HG02885 (cell line): ENCODE data around the gene STK39.

Source experiments
- ATAC-seq: cut with Tn5 transposase; IDR thresholded peaks from one replicate; pipeline ENCODE4 v1.9.1; 2021; ENCODE audit warnings: mild to moderate bottlenecking; ENCODE audit not compliant: unreplicated experiment, poor library complexity

Gene STK39

DNA sequence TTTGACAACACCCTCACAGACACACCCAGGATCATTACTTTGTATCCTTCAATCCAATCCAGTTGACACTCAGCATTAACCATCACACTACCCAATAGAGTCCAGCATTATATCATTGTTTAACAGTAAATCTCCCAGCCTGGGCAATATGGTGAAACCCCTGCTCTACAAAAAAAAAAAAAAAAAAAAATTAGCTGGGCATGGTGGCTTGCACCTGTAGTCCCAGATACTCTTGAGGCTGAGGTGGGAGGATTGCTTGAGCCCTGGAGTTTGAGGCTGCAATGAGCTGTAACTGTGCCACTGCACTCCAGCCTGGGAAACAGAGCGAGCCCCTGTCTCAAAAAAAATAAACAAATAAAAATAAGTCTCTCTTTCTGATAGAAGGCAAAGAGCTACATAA, 304.0 kb downstream of the STK39 start:
- no peak for ATAC-seq

DNA sequence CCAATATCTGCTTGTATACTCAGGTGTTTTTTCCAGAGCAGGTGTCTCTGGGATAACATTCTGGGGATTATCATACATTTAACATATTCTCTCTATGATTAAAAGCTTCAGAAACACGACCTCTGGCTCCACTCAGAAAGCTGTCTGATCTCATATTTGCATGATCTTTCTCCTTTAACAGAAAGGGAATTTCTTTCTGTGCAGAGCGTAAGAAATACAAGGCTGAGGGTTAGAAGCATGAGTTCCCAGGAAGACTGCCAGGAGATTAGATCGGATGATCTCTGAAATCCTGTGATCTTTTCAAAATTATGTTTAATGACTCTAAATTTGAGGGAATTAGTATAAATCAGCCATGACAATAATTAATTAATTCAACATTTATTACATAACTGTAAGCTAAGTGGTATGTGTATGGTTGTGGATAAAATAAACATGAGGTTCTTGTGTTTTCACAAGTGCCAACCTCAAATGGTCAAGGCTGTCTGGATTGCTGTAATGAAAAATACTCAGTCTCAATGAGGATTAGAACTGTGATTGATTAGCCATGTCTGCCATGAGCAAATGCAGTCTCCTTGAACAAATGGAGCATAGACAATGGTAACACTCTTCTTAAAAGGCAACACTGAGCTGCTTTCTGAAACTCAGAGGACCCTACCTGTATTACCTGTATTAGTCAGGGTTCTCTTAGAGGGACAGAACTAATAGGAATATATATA, 304.9 kb downstream of the STK39 start:
- ATAC-seq: no peak

DNA sequence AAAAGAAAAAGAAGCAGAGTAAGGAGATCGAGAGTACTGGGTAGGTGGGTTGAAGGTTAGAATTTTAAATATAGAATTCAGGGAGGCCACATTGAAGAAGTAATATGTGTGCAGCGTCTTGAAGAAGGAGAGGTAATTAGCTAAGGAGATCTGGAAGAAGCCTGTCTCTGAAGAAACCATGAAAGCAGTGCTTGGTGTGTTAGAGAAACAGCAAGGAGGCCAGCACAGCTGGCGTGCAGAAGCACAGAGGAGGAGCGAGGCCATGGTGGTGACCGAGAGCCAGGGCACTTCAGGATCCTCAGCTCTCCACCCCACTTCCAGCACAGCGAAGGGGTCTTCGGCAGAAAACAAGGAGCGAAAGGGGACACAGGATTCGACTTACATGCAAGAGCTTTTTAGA, 305.8 kb downstream of the STK39 start:
- no peak for ATAC-seq

DNA sequence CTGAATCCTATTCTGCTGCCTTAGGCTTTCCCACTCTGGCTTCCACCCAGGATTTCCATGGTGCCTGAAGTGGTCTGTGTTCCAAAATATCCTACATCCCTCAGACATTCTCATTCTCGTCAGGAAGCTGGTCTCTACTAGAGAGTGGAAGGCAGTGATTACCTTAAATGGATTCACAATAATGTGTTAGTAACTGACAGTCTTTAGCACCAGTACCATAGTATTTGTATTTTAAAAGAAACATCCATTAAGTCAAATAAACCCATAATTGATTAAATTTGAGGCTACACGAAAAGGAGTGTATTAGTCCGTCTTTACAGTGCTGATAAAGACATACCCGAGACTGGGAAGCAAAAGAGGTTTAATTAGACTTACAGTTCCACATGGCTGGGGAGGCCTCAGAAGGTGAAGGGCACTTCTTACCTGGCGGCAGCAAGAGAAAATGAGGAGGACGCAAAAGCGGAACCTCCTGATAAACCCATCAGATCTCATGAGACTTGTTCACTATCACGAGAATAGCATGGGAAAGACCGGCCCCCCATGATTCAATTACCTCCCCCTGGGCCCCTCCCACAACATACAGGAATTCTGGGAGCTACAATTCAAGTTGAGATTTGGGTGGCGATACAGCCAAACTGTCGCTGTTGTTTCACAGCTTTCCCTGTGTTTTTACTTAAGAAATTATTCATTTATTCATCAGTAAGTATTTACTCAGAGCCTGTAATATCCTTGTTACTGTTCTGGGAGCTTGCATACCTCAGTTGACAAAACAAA, 306.5 kb downstream of the STK39 start:
- ATAC-seq: no peak

DNA sequence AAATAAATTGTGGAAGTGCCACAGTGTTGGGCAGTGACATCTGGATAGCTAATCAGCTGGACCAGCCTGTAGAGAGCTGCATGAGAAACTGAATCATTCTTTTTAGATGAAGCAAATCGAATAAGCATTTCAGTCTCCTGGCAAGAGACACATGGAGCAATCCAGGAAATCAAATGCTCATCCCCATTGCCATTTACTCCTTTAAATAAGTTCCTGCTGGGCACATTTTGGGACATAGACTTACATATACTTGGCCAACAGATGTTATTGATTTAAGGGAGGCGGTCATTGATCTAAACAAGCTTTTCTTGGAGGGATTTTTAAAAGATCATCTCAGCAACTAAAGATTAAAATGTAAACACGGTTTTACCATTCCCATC, 307.1 kb downstream of the STK39 start:
- no peak for ATAC-seq

DNA sequence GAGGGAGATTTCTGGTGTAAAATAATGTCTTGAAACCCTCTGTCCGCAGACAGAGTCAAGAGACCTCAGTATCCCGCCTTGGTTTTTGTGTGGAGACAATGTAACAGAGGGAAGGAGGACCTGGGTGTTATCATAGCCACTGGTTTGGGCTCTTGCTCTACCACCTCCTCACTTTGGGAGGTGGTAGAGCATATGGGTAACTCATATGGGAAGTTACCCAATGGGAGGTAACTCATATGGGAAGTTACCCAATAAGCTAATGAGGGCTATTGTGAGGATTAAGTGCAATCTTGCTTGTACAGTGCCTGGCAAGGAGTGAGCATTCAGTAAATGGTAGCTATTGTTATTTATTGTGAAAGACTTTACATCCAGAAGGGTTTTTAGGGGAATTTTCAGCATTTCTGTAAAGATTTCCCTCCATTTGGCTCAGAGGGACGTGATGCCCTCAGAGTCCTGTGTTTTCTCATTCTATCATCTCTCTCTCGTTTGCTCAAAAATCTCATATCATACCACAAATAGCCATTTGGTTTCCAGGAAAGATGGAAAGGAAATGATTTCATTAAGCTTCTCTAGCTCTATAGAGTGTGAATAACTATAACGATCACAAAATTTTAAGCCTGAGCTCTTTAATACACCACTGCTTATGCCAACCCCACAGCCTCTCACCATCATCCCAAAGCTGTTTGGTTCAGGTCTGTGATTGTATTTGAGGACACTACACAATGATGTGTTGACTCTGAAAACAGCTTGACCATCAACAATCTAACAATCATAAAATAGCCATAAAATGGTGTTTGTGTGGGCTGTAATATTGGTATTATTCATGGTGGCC, 307.7 kb downstream of the STK39 start:
- no peak for ATAC-seq

DNA sequence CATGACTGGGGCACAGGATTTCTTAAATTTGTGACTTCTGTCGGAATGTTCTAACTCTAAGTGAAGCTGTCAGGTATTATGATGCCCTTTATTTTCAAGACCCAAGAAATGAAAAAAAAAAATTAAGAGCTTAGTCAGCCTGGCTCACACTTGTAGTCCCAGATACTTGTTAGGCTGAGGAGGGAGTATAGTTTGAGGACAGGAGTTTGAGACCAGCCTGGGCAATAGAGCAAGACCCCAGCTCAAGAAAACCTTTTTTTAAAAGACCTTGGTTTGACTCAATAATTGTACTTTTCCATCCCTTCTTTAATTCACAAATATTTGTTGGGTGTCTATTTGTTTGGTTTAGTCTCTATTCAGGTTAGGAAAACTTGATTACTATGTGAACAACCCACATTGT, 310.0 kb downstream of the STK39 start:
- no peak for ATAC-seq

DNA sequence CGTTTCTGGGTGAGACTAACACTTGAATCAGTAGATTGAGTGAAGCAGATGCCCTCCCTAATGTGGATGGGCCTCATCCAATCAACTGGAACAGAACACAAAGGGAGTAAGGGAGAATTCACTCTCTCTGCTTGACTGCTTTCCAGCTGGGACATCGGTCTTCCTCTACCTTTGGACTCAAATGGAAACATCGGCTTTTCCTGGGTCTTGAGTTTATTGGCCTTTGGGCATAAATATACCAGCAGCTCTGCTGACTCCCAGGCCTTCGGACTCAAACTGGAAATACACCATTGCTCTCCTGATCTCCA, 311.6 kb downstream of the STK39 start:
- ATAC-seq: no peak

DNA sequence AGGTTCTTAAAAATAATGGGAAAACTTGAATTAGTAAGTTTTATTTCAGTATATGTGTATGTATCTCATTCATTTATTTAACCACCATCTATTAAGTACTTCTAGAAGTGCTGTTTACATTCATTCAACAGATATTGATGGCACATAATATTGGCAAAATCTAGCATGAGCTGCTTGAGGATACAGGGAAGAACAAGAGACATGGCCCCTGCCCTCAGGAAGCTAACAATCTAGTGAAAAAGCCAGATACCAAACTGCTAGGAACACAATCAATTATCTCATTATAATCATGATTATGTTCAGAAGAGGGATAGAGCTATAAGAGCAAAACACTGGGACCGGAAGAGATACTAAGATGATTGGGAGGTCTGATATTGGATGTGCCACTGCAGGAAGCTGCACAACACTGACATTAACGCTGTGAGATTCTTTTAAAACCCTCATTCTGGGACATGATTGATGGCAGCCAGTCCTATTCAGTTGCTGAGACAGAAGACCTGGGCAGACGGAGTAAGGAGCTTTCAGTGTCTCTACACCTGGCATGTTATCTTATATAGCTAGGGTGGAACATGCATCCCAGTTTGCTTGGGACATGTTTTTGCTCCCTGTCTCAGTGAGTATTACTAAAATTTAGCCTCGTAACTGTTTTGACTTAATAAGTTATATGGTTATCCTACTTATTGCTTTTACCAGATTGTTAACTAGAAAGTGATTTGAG, 314.1 kb downstream of the STK39 start:
- ATAC-seq: no peak

DNA sequence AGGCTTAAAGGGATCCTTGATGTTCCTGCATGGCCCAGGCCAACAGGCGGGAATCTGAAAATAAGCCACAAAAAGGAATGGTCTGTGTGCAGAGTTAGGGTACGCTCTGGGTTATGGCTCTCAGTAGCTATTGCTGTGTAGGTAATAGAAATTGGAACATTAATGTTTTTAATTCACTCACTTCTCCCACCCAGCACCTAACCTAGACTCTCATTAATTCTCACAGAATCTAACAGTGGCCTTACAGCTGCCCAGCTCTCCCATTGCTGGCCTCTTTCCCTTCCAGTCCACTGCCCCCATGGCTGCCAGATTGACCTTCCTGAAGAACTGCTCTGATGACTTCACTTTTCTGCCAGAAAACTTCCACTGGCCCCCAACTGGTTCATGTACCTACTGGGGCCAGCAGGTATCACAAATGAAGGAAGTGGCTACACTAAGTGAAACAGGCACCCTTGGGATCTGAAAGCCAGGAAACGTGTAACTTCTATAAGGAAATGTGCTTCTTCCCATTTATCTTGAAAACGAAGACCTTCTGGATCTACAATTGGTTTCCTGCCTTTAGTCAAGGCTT, 315.2 kb downstream of the STK39 start:
- ATAC-seq: no peak

DNA sequence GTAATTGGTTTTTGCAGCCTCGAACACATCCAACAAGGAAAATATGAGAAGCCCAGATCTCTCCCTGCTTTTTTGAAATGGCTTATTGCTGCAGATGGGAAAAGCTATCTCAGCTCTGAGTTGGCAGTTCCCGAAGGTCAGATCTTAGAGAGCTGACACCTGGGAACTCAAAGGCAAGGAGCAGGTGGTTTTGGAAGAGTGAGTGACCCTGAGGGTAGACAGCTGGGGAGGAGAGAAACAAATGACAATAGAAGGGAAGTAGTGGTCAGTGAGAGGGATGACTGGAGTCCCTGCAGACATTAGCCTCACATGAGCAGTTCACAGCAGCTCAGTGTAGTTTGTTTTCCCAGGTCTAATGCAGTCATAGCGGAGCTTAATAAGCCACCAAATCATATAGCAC, 317.9 kb downstream of the STK39 start:
- ATAC-seq: no peak

DNA sequence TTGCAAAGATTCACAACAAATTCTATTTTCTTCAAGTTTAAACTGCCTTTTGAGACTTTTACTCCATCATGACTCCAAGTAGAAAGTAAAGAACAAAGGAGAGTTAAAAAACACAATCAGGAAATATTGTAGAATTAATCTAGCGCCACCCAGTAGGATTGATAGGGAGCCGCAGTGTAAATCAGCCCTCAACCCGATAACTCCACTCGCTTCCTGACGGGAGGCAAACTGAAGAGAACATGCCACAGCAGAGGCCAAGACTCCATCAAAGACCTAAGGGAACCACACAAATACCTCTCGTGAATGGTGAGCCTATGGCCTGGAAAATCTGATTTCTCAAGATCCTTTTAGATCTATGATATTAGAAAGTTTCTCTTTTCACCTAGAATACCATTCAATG, 319.0 kb downstream of the STK39 start:
- ATAC-seq: no peak

DNA sequence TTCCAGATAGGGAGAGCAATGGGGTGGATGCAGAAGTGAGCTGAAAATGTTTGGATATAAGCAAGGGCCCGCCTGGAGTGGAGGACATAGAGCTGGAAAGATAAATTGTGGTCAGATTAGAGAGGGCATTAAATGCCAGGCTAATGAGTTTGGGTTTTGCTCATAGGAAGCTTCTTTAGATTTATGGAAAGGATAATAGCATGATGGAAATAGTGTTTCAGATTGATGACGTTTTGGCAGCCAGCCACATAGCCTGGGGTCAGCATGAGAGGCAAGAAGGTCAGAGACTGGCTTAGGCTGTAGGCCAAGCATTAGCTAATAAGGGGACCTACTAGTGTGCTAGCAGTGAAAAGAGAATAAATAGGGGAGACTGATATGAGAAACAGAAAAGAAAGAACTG, 321.6 kb downstream of the STK39 start:
- ATAC-seq: no peak

DNA sequence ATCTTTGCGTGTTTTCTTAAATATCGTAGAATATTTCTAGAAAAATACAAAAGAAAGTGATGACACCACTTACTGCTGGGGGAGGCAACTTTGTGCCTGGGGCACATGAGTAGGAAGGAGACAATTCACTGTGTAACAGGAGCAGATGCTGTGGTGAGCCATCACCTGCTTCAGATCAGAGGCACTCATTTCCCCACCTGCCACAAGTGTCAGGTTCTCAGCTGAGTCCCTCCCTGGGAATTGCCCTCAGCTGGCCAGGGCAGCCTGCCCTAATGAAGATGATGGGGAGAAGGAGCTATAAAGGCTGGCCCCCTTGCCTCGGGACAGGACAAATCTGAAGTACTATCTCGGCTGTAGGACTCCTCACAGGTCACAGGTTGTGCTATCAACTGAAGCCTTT, 322.8 kb downstream of the STK39 start:
- ATAC-seq: no peak

DNA sequence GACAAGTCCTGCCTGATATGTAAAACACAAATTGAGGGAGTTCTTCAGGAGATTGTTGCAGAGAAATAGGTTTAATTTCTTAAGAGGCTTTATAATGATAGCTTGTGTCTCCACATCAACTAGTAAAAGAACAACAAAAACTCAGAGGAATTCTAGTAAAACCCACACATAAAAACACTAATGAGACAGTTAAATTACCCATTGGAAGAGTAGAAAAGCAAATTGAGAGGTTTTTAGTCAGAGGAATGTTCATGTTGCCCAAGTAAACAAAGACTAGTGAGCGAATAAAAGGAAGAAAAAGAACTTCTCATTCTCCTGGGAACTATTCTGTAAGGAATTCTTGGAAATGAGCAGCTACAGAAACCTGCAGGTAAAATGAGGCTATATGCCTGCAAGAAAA, 330.6 kb downstream of the STK39 start:
- no peak for ATAC-seq

DNA sequence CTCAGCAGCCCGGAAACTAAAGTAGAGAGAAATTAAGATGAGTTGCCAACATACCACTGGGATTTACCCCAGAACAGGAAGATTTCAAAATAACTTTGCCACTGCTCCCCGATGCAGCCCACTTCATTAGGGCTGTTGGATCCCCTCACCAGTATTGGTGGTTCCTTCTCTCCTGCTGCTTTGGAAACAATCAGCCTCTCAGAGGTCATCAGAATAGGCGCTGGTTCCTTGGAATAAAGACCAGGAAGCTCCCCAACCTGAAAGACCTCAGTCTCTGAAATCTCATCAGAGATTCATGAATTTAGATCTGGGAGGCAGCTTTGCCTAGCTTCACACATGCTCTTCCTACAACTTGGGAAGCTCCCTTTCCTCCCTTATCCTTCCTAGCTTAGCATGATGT, 332.4 kb downstream of the STK39 start:
- ATAC-seq: no peak

DNA sequence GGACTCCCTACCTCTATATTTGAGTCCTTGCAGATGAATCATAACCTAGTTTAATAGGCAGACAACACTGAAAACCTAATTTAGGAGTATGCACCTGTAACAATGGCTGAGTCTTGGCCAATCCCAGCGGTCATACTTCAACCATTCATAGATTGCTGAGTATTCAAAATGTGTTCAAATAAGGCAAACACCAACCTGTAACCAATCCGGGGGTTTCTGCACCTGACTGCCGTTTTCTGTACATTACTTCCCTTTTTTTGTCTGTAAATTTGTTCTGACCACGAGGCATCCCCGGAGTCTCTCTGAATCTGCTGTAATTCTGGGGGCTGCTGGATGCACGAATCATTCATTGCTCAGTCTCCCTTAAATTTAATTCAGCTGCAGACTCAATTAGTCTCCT, 338.6 kb downstream of the STK39 start:
- no peak for ATAC-seq

DNA sequence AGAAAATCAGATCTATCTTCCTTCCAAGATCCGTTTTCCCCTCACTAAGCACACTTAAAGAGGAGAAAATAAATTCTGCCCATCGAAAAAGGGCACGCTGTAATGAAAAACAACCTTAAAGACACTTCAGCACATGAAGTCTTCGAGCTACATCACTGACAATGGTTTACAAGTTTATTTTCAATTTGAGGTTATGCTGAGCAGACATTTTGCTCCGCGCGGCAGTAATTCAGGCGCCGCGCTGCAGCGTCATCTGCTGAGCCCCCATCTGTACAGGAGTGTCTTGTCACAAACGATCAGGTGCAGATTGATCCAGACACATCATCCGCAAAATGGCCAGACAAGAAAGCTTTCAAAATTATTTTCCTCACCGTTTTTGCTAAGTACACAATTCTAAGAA, 341.7 kb downstream of the STK39 start:
- ATAC-seq: no peak
